T1000 (cell line): ENCODE measurements around the gene ITGAV.
"Not testable (repeated sequence)": the region's sequence is repeated elsewhere in the genome, so short reads cannot be mapped to it uniquely, and the experiment has no call there.

Source experiments
- DNase-seq: peaks from one replicate; lab custom pipeline; 2025; ENCODE audit warnings: mixed read lengths; lab: John Stamatoyannopoulos, UW

The ITGAV gene

GRCh38 chr2:186589612-186590349 is at the start of gene ITGAV:
TSS of gene ITGAV (plus strand) at chr2:186590056. CDS start at chr2:186590339, 283 bp downstream.
- peak; percentile 74 for DNase-seq

DNA sequence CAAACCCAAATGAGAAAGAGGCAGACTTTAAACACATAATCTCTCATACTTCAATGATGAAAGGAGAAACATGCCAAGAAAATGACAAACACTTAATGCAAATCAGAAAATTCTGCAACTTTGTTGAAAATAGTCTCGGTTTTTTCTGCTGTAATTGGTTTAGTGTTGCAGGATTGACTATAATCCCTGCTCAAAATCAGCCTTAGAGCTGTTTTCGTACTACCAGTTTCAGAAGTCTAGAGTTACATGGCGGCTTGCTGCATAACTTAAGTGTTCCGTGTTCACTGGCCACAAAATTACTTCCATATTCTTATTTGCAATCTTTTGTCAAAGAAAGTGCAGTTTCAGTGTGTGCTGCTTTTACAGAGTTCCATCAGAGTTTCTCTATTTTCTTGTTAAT is 48.9 kb upstream of the ITGAV start:
- no peak for DNase-seq

DNA sequence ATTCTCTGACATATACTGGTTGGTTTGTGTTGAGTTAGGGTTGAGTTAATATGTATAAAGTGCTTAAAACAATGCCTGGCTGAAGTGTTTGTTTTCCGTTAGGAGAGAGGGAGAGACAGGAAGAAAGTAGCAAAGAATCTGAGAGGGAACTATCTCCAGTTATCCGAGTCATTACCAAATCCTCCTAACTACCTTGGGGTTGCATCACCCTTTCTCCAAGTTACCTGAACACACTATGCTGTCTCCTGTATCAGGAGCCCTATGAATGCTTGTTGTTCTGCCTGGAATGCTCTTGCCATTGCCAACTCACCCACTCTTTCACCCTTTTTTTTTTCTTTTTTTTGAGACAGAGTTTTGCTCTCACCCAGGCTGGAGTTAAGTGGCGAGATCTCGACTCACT is 47.9 kb upstream of the ITGAV start:
- DNase-seq, result no peak

DNA sequence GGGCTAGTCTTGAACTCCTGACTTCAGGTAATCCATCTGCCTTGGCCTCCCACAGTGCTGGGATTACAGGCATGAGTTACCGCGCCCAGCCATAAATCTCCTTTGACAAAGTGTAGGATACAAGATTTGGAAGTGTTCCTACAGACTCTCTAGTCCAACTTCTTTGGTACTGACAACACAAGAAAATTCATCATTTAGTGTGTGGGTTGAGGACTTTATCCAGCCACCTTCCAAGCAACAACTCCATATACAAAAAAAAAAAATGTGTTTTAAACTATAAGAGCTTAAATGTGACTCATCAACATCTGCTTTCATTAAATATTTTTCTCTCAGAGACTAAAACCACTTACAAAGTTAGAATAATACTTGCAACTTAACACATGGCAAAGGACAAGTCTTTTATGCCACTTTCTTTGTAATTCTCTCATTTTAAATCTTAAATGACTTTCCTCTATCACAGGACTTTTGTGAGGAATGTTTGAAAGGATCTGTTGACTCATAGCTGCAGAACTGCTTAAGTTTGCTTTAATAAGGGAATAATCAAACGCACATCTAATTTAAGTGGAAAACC is 46.2 kb upstream of the ITGAV start:
- DNase-seq, result no peak

DNA sequence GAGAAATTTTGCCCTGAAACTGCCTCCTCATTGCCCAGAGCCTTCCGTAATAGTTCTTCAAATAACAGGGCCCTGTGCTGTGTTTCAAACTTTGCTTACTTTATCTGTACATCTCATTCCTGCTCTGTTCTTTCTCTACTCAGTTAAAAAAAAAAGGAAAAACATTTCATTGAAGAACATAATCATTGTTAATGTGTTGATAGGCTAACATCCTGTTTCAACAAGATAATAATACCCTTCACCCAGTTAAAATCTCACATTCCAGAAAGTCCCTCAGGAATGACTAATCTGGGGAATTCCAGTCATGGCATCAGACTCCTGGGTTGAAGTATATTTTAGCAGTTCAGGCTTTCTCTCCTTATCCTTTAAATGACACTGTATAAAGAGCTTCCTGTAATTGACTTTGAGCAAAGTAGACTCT is 45.6 kb upstream of the ITGAV start:
- DNase-seq, result peak; percentile 25

- DNase-seq, result no peak
These were observed 43.0 kb upstream of the ITGAV start for GRCh38 chr2:186546846-186547245.

- DNase-seq, result no peak
These were observed 38.4 kb upstream of the ITGAV start for GRCh38 chr2:186551323-186552050.

DNA sequence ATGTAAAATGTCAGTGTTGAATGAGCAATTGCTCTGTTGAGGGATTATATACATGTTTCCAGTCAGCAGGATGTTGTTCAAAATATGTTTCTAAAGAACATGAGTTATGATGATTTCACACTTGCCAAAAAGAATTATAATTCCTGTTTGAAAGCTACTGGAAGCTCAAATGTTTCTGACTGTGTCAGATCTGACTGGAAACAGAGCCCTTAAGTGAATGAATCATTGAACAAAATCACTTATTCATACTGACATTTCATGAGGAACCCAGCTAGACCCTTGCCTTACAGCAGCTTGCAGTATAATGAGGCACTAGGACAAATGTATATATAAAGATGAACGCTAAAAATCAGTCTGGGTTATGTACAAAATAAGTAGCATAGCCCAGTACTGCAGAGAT is 35.4 kb upstream of the ITGAV start:
- no peak for DNase-seq

GRCh38 chr2:186554850-186555671 is 34.8 kb upstream of the ITGAV start:
- no peak for DNase-seq

DNA sequence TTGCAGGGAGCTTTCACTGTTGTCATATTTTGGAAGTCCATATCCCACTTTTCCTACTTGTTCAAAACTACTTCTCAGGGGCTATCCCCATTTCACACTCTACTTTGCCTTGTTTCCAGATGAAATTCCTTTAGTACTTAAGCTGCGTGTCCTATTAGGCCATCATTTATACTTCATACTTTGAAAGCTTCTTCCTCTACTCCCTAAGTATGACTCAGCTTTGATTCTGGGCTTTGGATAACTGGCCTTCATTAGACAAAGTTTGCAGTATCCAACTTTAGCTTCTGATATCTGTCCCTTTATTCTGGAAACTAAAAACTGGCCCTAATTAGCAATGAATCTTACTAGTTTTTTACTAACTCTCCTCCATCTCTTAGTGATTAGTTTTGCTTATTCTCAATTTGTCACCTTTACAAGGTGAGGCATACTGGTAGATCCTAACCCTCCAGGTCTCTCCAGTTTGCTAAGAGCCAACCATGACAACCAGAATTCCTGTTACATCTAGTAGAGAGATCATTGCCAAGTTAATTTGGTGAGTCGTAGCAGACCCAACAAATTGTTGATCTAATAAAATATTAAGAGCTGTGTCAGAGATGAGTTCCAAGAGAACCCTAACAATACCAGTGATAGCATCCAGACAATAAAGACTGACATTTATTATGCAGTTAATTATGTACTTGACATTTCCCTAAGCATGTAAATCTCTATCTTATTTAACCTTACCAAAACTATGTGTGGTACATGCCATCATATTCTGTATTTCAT is 31.2 kb upstream of the ITGAV start:
- DNase-seq, result no peak

- no peak for DNase-seq
These were observed 30.5 kb upstream of the ITGAV start for GRCh38 chr2:186559370-186559769.

- DNase-seq, result no peak
These were observed 30.0 kb upstream of the ITGAV start for GRCh38 chr2:186559848-186560247.

DNA sequence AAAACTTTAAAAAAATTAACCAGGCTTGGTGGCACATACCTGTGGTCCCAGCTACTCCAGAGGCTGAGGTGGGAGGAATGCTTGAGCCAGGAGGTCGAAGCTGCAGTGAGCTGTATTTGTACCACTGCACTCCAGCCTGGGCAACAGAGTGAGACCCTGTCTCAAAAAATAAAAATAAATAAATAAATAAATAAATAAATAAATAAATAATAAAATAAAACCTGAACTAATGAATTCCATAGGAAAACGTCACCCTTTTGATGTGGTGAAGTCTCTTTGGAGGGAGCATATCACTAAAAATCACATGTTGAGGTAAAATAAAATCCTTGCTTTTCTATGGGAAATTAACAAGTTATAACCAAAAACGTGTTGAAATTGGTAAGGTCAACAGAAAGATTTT is 29.6 kb upstream of the ITGAV start:
- DNase-seq, result no peak

GRCh38 chr2:186561467-186562208 is 28.2 kb upstream of the ITGAV start:
- DNase-seq, result peak; percentile 2

GRCh38 chr2:186562209-186562578 is 27.7 kb upstream of the ITGAV start:
- DNase-seq, result no peak

GRCh38 chr2:186568600-186568999 is 21.3 kb upstream of the ITGAV start:
- not testable (repeated sequence) for DNase-seq

DNA sequence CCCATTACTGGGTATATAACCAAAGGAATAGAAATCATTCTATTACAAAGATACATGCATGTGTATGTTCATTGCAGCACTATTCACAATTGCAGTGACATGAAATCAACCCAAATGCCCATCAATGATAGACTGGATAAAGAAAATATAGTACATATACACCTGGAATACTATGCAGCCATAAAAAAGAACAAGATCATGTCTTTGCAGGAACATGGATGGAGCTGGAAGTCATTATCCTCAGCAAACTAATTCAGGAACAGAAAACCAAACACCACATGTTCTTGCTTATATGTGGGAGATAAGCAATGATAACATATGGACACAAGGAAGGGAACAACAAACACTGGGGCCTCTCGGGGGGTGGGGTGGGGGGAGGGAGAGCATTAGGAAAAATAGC is 20.7 kb upstream of the ITGAV start:
- not testable (repeated sequence) for DNase-seq

DNA sequence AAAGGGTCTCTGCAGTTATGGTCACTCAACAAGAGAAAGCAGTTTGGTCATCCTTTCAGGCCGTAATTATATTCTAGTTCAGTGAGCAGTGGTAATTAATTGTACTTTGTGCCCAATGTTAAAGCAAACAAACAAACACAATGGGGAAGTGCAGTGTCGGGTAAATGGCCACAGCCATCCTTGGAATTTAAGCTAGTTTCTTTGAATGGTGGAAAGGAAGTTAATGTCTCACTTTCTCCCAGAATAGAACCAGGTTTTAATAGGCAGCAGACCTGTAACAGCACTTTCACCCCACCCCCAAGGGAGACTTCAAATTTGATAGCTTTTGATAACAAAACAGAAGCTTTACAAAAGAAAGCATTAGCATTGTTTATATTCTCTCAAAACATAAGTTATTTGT is 20.0 kb upstream of the ITGAV start:
- no peak for DNase-seq

DNA sequence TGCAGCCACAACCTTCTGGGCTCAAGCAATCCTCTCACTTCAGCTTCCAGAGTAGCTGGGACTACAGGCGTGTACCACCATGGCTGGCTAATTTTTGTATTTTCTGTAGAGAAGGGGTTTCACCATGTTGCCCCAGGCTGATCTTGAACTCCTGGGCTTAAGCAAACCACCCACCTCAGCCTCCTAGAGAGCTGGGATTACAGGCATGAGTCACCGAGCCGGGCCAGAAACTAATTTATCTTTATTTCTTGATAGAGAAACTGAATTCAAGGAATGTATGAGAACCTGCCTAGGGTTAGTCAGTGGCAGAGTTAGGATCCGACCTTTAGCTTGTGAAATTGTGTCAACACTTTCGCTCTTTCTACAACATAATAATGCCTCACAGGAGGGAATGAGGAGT is 19.3 kb upstream of the ITGAV start:
- peak; percentile 23 for DNase-seq

- no peak for DNase-seq
These were observed 17.2 kb upstream of the ITGAV start for GRCh38 chr2:186572705-186573104.

DNA sequence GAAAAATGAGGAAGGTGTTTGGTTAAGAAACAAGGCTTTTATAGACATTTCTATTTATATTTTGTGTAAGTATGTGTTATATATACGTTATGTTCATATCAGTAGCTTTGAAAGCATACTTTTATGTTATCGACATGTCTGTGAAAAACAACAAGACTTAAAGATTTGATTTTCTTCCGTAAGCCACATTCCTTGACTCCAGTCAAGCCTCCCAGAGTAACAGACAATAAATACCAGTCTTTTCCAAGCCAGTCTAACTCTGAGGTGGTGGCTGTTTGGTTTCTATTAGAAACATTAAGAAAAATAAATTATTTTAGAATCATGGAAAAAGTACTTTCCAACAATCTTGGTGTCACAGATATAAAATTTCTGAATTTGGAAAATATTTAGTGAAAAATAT is 16.3 kb upstream of the ITGAV start:
- DNase-seq, result no peak
